MV-4-11 (cell line): Measurements from ENCODE around the gene THADA.
"Not testable (repeated sequence)": the region's sequence is repeated elsewhere in the genome, so short reads cannot be mapped to it uniquely, and the experiment has no call there.

Source experiments
- DNase-seq: peaks from one replicate; lab custom pipeline; 2025; lab: John Stamatoyannopoulos, UW

The THADA gene

GRCh38 chr2:43538034-43538670 lies 57.7 kb downstream of the THADA start:
- DNase-seq = no peak

DNA sequence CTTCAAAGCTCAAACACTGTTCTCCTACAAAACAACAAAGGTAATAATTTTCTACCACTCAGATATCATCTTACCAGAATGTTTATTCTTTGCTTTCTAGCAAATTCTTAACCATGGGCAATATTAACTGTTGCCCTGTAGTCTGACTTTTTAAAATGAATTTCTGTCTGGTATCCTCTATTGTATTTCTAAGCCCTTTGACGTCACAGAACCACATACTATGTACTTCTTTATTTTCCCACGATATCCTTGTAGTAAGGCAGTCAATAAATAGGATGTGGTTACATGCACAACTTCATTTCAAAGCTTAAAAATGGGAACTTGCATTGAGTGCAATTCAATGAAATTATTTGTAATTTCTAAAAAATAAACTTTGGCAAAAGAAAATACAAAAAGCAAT lies 58.7 kb downstream of the THADA start:
- DNase-seq = peak; percentile 79

GRCh38 chr2:43534569-43534968 lies 61.3 kb downstream of the THADA start:
- no peak for DNase-seq

- DNase-seq = not testable (repeated sequence)
Observed at GRCh38 chr2:43532572-43532971, 63.3 kb downstream of the THADA start.

DNA sequence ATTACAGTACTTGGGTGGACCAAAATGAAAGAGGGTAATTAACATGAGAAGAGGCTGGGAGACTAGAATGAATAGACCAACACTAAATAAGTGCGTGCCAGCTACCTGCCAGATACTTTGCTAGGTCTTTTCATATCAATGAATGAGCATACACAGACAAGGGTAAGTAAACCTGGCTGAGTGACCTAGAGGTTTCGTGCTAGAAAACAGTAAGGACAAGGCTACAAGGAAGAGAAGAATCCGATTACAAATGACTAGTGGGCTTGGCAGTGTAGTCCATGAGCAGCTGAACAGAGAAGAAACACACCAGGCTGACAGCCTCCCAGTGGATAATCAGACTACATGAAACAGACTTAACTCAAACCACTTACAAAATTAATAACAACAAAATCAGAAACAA lies 64.6 kb downstream of the THADA start:
- DNase-seq = no peak

DNA sequence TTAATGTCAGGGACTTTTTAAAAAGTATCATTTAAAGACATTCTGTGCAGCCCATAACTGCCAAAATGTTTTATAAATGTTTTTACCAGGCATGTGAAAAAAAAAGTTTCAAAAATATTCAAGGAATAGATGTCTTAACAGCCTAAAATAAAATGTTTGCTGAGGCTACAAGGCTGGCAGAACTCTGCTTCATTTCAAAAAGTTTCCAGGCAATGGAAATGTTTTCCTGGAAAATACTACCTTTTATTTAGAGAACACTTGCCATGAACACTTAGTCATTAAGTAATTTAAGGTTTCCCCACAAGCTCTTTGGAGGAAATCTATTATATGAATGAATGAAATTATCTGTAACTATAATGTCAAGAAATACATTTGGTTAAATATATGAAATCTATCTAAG lies 68.8 kb downstream of the THADA start:
- no peak for DNase-seq

DNA sequence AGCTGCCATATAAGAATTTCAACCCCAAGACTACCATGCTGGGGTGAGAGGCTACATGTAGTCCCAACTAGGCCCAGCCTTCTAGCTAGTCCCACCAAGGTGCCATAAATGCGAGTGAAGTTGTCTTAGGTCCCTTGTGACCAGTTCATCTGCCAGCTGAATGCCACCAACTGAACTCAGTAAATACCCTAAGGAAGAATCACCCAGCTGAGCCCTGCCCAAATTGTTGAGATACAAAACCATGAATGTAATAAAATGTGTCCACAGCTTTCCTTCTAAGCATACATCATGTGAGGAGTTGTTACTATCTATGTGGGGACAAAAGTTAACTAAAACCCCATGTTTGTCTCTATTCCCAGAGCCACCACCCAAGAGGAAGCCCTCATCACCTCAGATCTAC lies 70.3 kb downstream of the THADA start:
- DNase-seq = no peak

DNA sequence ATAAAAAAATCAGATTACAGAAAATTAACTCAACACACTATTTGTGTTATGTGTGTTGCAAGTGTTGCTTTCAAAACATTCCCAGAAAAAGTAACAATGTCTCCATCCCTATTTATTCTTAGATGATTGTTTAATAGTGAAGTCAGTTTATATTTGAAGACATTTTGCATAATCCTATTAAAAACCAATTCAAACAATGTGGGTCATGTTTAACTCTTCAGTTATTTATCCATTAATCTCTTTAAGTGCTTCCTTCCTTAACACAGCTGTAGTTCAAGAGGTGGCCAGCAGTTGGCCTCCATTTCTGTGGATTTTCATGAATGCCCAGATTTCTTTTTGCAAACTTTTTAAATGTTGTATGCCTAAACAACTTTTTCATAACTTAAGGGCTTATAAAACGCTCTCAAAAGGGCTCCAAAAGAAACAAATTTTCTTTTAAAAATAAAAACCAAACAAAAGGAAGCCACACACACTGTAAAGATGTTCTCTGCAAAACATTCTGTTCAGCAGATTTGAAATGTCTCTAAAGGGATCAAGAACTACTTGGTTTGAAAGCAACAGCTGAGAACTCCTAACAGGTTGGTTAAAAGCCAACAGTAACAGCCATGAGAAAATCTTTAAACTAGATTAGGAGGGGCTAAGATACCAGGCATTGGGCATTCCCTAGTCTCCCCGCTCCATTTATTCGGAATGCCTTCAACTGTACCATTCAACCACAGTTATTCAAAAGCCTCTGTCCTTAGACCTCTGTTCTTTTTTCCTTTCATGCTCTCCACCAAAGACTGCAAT lies 71.5 kb downstream of the THADA start:
- DNase-seq = no peak

DNA sequence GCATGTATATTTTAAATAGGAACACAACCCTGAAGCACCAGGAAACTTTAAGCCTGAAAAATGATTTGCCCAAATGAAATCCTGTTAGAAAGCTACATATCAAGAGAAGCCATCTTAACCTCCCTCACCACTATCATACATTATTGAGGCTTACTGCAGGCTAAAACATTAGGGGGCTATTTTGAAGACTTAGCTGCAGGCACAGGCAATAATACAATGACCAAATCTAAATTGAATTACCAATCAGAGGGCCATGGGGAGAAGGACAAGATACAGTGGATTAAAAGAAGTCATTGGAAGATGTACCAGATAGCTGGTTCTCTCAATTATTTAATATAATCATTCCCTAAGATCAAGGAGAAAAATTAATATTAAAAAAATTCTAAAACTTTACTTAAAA lies 73.7 kb downstream of the THADA start:
- DNase-seq = no peak

DNA sequence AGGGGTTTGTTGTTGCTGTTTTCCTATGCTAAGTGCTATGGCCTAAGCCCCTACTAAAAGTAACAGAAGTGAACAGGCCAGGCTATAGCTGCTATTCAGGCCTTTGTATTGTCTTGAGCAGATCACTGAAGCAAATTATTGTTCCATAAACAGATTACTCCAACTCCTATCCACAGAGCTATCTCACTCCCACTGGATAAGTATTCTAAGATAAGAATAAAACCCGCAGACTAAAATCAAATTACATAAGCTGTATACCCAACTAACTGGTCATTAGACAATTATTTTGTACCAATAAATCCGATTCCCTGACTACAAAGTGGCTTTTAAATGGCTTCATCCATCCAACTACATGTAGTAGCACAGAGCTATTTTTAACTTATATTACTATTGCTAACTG lies 74.3 kb downstream of the THADA start:
- DNase-seq = no peak

DNA sequence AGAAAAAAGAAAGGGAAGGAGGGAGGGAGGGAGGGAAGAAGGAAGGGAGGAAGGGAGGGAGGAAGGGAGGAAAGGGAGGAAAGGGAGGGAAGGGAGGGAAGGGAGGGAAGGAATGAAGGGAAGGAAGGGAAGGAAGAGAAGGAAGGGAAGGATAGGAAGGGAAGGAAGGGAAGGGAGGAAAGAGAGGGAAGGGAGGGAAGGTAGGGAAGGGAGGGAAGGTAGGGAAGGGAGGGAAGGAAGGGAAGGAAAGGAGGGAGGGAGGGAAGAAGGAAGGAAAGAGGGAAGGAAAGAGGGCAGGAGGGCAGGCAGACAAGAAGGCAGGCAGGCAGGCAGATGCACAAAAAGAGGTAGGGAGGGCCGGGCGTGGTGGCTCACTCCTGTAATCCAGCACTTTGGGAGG lies 74.9 kb downstream of the THADA start:
- DNase-seq = no peak

DNA sequence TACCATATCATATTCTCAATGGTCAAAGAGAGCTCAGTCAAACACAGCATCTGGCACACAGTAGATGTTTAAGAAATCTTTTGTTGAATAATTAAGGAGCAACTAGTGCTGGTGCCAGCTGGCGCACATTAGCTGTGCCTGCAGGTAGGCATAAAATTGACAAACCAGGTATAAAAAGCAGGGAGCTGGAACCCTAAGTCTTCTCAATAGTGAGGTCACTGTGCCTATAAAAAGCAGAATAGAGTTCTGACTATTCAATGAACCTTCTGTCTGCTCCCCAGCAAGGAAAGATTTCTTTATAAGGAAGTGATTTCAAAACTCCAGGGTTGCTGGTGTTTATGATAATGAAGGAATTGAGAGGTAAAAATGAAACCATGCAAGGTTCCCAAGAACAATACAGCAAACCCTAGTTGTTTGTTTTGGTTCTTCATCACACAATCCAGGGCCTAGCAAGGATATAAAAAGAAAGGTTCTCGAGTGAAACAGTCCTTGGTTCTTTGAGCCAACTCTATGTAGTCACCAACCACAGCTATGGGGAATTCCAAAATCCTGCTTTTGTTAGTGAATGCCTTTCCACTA lies 76.1 kb downstream of the THADA start:
- peak; percentile 27 for DNase-seq

DNA sequence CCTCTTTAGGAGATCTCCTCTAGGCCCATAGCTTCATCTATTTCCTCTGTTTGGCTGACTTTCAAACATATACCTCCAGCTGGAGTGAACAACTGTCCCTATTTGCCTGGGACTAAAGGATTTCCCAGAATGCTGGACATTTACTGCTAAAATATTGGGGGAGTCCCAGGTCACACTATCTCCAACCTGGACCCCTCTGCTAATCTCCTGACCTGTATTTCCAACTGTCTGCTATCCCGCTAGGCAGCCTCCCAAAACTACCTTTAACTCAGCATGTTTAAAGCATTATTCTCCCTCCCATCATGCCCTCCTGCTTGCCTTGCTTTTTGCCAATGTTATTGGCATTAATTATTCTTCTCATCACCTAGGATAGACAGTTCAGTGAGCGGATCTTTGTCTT lies 77.1 kb downstream of the THADA start:
- DNase-seq = no peak

- no peak for DNase-seq
Observed at GRCh38 chr2:43518181-43518580, 77.7 kb downstream of the THADA start.

- no peak for DNase-seq
Observed at GRCh38 chr2:43515807-43516497, 79.9 kb downstream of the THADA start.

GRCh38 chr2:43515248-43515647 lies 80.6 kb downstream of the THADA start:
- DNase-seq = no peak

GRCh38 chr2:43513796-43514195 lies 82.0 kb downstream of the THADA start:
- no peak for DNase-seq

GRCh38 chr2:43513216-43513615 lies 82.6 kb downstream of the THADA start:
- no peak for DNase-seq

GRCh38 chr2:43511199-43511598 lies 84.6 kb downstream of the THADA start:
- DNase-seq = no peak

DNA sequence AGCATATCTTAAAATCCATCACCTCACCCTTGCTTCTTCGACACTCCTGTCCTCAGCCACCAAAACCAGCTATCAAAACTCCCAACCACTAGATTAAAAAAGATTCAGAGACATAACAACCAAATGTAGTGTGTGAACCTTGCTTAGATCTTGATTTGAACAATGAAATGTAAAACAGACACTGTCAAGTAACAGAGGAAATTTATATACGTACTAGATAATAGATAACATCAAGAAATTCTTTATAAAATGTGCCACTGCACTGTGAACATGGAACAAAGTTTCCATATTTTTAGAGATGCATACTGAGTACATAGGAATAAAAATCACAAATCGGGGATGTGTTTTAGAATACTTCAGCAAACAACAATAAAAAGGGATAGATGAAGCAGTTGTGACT lies 86.0 kb downstream of the THADA start:
- DNase-seq = no peak

DNA sequence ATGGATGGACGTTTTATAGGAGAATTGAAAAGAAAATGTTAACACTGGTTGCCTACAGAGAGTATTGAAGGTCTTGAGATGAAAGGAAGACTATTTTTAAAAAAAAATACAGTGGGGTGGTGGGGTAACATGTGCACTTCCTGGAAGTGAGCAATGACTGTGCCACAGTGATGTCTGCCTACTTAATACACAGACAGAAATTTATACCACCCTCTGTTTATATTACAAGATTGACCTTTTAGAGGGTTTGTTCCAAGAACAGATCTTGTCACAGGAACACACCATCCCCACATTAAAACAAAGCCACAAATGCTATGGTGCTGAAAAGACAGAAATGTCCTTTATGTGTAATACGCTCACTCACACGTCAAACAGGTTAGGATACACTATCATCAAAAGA lies 87.6 kb downstream of the THADA start:
- no peak for DNase-seq

DNA sequence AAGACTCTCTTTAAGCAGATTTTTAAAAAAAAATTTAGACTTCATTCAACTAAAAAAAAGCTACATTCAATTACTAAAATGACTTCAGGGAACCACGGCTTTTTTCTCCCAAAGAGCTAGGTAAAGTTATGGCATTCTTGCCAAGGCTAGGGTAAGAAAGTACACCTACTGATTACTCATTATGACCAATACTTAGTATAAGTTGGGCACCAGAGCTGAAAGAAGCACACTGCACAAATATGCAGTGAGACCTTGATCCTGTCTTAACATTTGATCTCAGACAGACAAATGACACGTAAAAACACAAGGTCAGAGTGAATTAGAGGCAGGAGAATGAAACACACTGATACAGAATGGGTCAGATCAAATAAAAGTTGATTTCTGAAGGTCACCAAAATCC lies 88.7 kb downstream of the THADA start:
- no peak for DNase-seq

GRCh38 chr2:43495727-43496126 lies 100.1 kb downstream of the THADA start:
- no peak for DNase-seq
